GM13977 (cell line): ENCODE results near the gene PLXNA4.

ENCODE experiments used
- DNase-seq: peaks from one replicate; pipeline ENCODE4 v3.0.0; 2012; ENCODE audit warnings: low spot score
- CTCF ChIP-seq: IDR thresholded peaks from 2 replicates; pipeline ENCODE4 v1.5.1; 2012; ENCODE audit warnings: mild to moderate bottlenecking, control low read depth; ENCODE audit not compliant: insufficient read depth; ENCODE audit errors: extremely low read depth, missing control alignments
- in situ Hi-C: fragments of 300-500 bp; cut with MboI; formaldehyde crosslinking; loops from one replicate; pipeline ENCODE4 v1.12.0; 2022; ENCODE audit warnings: low sequenced_read_pairs, low pct_unique_long_range_greater_than_20kb, mixed read lengths, inconsistent platforms; ENCODE audit not compliant: unreplicated experiment

PLXNA4 gene

GRCh38 chr7:132418840-132419239, 157.4 kb downstream of the PLXNA4 start:
- no peak for DNase-seq
- TF ChIP-seq CTCF = no peak
- in situ Hi-C loops = no loop called here

- in situ Hi-C loops = no loop called here
- DNase-seq = no peak
- no peak for TF ChIP-seq CTCF
Observed at GRCh38 chr7:132417103-132417906, 159.0 kb downstream of the PLXNA4 start.

- in situ Hi-C loops = no loop called here
- no peak for TF ChIP-seq CTCF
- no peak for DNase-seq
Observed at GRCh38 chr7:132416395-132416794, 159.9 kb downstream of the PLXNA4 start.

GRCh38 chr7:132415259-132415658, 161.0 kb downstream of the PLXNA4 start:
- in situ Hi-C loops = no loop called here
- TF ChIP-seq CTCF = no peak
- no peak for DNase-seq

- no peak for TF ChIP-seq CTCF
- DNase-seq = no peak
- in situ Hi-C loops = no loop called here
Observed at GRCh38 chr7:132414857-132415256, 161.4 kb downstream of the PLXNA4 start.

- TF ChIP-seq CTCF = no peak
- in situ Hi-C loops = no loop called here
- DNase-seq = no peak
Observed at GRCh38 chr7:132412435-132412834, 163.8 kb downstream of the PLXNA4 start.
